Mesangial cell (primary cell): ENCODE data around the gene FCAMR. TPM values are rescaled to one million over a fixed set of nuclear protein-coding genes. Genes with fewer than 3 reads are reported as not detected.

Source experiments
- total RNA-seq: library from RNA; depleted of rRNA; stranded (reverse); fragments of >200 nt; gene quantifications from 2 replicates; pipeline ENCODE4 v1.2.3, GENCODE V29; 2015

The FCAMR gene, protein sequence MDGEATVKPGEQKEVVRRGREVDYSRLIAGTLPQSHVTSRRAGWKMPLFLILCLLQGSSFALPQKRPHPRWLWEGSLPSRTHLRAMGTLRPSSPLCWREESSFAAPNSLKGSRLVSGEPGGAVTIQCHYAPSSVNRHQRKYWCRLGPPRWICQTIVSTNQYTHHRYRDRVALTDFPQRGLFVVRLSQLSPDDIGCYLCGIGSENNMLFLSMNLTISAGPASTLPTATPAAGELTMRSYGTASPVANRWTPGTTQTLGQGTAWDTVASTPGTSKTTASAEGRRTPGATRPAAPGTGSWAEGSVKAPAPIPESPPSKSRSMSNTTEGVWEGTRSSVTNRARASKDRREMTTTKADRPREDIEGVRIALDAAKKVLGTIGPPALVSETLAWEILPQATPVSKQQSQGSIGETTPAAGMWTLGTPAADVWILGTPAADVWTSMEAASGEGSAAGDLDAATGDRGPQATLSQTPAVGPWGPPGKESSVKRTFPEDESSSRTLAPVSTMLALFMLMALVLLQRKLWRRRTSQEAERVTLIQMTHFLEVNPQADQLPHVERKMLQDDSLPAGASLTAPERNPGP
- total RNA-seq = not detected in 2 replicates

DNA sequence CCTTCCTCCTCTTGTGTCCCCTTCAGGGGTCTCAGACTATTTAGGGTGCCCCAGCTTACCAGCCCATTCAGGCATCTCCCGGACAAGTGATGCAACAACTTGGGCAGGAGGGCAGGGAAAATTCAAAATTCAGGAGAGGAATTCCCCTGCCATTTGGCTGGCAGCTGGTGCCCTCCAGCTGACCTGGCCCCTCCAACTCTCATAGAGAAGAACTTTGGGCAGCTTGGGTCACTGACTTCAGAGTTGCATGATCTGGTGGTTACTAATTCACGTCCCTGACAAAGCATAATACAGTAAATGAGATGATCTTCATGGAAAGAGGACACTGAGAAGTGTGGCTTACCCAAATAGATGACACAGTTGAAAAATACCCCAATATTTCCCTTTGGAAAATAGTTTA is at the start of gene FCAMR:
Gene FCAMR, minus strand, starts transcription at position 15 of the 400 bp plus-strand sequence. CDS start 335 bp downstream, outside the sequence.

DNA sequence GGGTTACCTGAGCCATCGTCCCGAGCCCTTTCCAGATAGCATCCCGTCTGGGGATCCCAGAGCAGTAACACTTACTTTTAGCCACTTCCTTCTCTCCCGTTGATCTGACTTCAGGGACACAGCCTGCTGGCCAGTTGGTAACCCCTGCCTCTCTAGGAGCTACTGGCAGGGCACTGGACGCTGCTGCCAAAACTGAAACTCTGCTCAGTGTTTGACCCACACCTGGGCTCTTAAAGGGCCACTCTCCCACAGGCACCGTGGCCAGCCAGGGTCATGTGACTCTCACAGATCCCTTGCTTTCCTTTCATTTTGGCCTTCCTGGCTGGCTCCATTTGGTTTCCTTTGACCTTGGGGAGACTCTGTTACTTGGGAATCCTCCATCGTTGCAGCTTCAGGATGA is 24.0 kb downstream of the FCAMR start, which contains the start of gene PIGR:
Gene PIGR, minus strand, starts transcription at position 206 of the 400 bp plus-strand sequence. CDS start 5,935 bp downstream, outside the sequence.

DNA sequence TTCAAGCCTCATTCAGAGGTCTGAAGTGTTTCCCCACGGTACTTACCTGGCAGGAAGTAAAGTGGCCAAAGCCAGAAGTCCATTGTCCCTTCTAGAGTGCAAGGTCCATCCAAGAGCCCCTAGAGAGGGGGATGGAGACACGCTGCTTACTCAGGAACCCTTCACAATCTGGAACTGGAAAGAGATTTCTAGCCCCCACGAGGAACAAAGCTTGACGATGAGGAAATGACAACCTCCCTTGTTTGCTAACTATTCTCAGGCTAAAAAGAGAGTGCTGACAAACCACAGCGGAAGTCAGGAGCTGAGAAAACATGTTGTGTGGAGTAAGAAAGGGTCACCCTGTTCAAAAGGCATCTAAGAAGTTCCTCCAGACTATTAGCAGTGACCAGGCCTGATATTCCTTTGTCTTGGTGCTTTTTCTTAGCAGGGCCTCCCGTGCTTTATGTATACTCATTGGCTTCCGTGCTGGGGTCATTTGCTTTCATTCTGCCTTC is 48.4 kb downstream of the FCAMR start, which contains the start of gene FCMR:
Gene FCMR, minus strand, starts transcription at position 170 of the 494 bp plus-strand sequence. Its CDS starts 87 bp downstream, at position 83.

Other genes with a start within 250 kb of the FCAMR start
- gene IL19, start 199.7 kb downstream of the FCAMR start, total RNA-seq = not detected in 2 replicates
- 0.63 TPM in 1 of 2 replicates, not detected in the other for gene IL10, start 198.0 kb downstream of the FCAMR start, total RNA-seq
- not detected in 2 replicates for gene IL20, start 104.8 kb downstream of the FCAMR start, total RNA-seq
- not detected in 2 replicates for gene IL24, start 73.0 kb downstream of the FCAMR start, total RNA-seq
- not detected in 2 replicates for gene FCMR, start 48.5 kb downstream of the FCAMR start, total RNA-seq
- gene PIGR, start 24.0 kb downstream of the FCAMR start, total RNA-seq = under 0.01 TPM in 2 replicates
- 1.3 and 2.4 TPM in 2 replicates for gene C1orf116, start 62.3 kb upstream of the FCAMR start, total RNA-seq
- 4.1 and 4.6 TPM in 2 replicates for gene YOD1, start 80.7 kb upstream of the FCAMR start, total RNA-seq
- gene PFKFB2, start 82.8 kb upstream of the FCAMR start, total RNA-seq = 2.6 and 7.2 TPM in 2 replicates
- not detected in 2 replicates for gene C4BPB, start 118.4 kb upstream of the FCAMR start, total RNA-seq
- gene C4BPA, start 133.8 kb upstream of the FCAMR start, total RNA-seq = under 0.01 TPM in 1 of 2 replicates, not detected in the other